ENCODE results near the gene GANAB.

Gene GANAB

GRCh38 chr11:62669420-62670161 is 23.2 kb upstream of the GANAB start:
- DNase-seq (ENCODE audit: insufficient read length, low spot score) (no peak), FAIRE-seq (no peak)
- no peak for TF ChIP-seq SPI1 (IDR thresholded peaks at IDR 0.05; ENCODE audit: low read depth, low read length)
- no peak for TF ChIP-seq PAX5 (IDR thresholded peaks at IDR 0.05; ENCODE audit: insufficient read depth, low read length, severe bottlenecking)
- TF ChIP-seq POLR2AphosphoS5 (IDR thresholded peaks at IDR 0.05; ENCODE audit: low read depth, low read length): no peak
- no peak for TF ChIP-seq POU2F2 (IDR thresholded peaks at IDR 0.05; ENCODE audit: low read depth, low read length)
- TF ChIP-seq TAF1 (IDR thresholded peaks at IDR 0.05; ENCODE audit: low read depth, low read length): no peak
- no peak for TF ChIP-seq POLR2A (IDR thresholded peaks at IDR 0.05; ENCODE audit: low read depth, low read length)

GRCh38 chr11:62667460-62667859 is 21.0 kb upstream of the GANAB start:
- TF ChIP-seq SPI1 (IDR thresholded peaks at IDR 0.05; ENCODE audit: low read depth, low read length) (no peak), POLR2A (IDR thresholded peaks at IDR 0.05; ENCODE audit: low read depth, low read length) (no peak), PAX5 (IDR thresholded peaks at IDR 0.05; ENCODE audit: insufficient read depth, low read length, severe bottlenecking) (no peak), POU2F2 (IDR thresholded peaks at IDR 0.05; ENCODE audit: low read depth, low read length) (no peak), POLR2AphosphoS5 (IDR thresholded peaks at IDR 0.05; ENCODE audit: low read depth, low read length) (no peak), TAF1 (IDR thresholded peaks at IDR 0.05; ENCODE audit: low read depth, low read length) (no peak)
- FAIRE-seq (no peak), DNase-seq (ENCODE audit: insufficient read length, low spot score) (no peak)

GRCh38 chr11:62666259-62666926 is 20.0 kb upstream of the GANAB start:
- FAIRE-seq: no peak

GRCh38 chr11:62665599-62666258 is 19.3 kb upstream of the GANAB start:
- FAIRE-seq: peak; percentile 47
- no peak for DNase-seq (ENCODE audit: insufficient read length, low spot score)

More at GRCh38 chr11:62666259-62666926, 20.0 kb upstream of the GANAB start:
- TF ChIP-seq POU2F2 (IDR thresholded peaks at IDR 0.05; ENCODE audit: low read depth, low read length) (no peak), POLR2A (IDR thresholded peaks at IDR 0.05; ENCODE audit: low read depth, low read length) (peak; percentile 20; the same call in 1 of the 2 replicates), POLR2AphosphoS5 (IDR thresholded peaks at IDR 0.05; ENCODE audit: low read depth, low read length) (peak; percentile 49; the same call in 1 of the 2 replicates), TAF1 (IDR thresholded peaks at IDR 0.05; ENCODE audit: low read depth, low read length) (no peak), SPI1 (IDR thresholded peaks at IDR 0.05; ENCODE audit: low read depth, low read length) (no peak), PAX5 (IDR thresholded peaks at IDR 0.05; ENCODE audit: insufficient read depth, low read length, severe bottlenecking) (no peak)
- no peak for DNase-seq (ENCODE audit: insufficient read length, low spot score)

GRCh38 chr11:62665075-62665598 is 18.7 kb upstream of the GANAB start, which contains the start of the genes C11orf98 and CSKMT:
C11orf98 (minus strand) TSS chr11:62665210; CDS start chr11:62665169, 41 bp downstream.
CSKMT (plus strand) TSS chr11:62665312; CDS start chr11:62665880, 568 bp downstream.
- peak; percentile 37 for TF ChIP-seq SPI1 (IDR thresholded peaks at IDR 0.05; ENCODE audit: low read depth, low read length)
- TF ChIP-seq PAX5 (IDR thresholded peaks at IDR 0.05; ENCODE audit: insufficient read depth, low read length, severe bottlenecking): peak; percentile 70
- TF ChIP-seq POU2F2 (IDR thresholded peaks at IDR 0.05; ENCODE audit: low read depth, low read length): peak; percentile 94
- TF ChIP-seq POLR2AphosphoS5 (IDR thresholded peaks at IDR 0.05; ENCODE audit: low read depth, low read length): peak; percentile 99
- peak; percentile 97 for TF ChIP-seq TAF1 (IDR thresholded peaks at IDR 0.05; ENCODE audit: low read depth, low read length)
- TF ChIP-seq POLR2A (IDR thresholded peaks at IDR 0.05; ENCODE audit: low read depth, low read length): peak; percentile 100
- FAIRE-seq: peak; percentile 81
- DNase-seq (ENCODE audit: insufficient read length, low spot score): peak; percentile 92

More at GRCh38 chr11:62665599-62666258, 19.3 kb upstream of the GANAB start:
- TF ChIP-seq POLR2A (IDR thresholded peaks at IDR 0.05; ENCODE audit: low read depth, low read length) (no peak), POLR2AphosphoS5 (IDR thresholded peaks at IDR 0.05; ENCODE audit: low read depth, low read length) (0 out of 2 replicates have a peak, but pooled peaks have one; percentile 3)

- FAIRE-seq (no peak), DNase-seq (ENCODE audit: insufficient read length, low spot score) (peak; percentile 59)
- TF ChIP-seq POU2F2 (IDR thresholded peaks at IDR 0.05; ENCODE audit: low read depth, low read length): no peak
- no peak for TF ChIP-seq PAX5 (IDR thresholded peaks at IDR 0.05; ENCODE audit: insufficient read depth, low read length, severe bottlenecking)
- TF ChIP-seq TAF1 (IDR thresholded peaks at IDR 0.05; ENCODE audit: low read depth, low read length): no peak
- TF ChIP-seq POLR2AphosphoS5 (IDR thresholded peaks at IDR 0.05; ENCODE audit: low read depth, low read length): no peak
- no peak for TF ChIP-seq SPI1 (IDR thresholded peaks at IDR 0.05; ENCODE audit: low read depth, low read length)
- TF ChIP-seq POLR2A (IDR thresholded peaks at IDR 0.05; ENCODE audit: low read depth, low read length): no peak
Observed at GRCh38 chr11:62664405-62665074, 18.1 kb upstream of the GANAB start.

GRCh38 chr11:62656796-62657429 is 10.5 kb upstream of the GANAB start:
- DNase-seq (ENCODE audit: insufficient read length, low spot score) (no peak), FAIRE-seq (no peak)
- no peak for TF ChIP-seq POLR2AphosphoS5 (IDR thresholded peaks at IDR 0.05; ENCODE audit: low read depth, low read length)
- TF ChIP-seq POU2F2 (IDR thresholded peaks at IDR 0.05; ENCODE audit: low read depth, low read length): no peak
- no peak for TF ChIP-seq POLR2A (IDR thresholded peaks at IDR 0.05; ENCODE audit: low read depth, low read length)
- no peak for TF ChIP-seq SPI1 (IDR thresholded peaks at IDR 0.05; ENCODE audit: low read depth, low read length)
- no peak for TF ChIP-seq TAF1 (IDR thresholded peaks at IDR 0.05; ENCODE audit: low read depth, low read length)
- TF ChIP-seq PAX5 (IDR thresholded peaks at IDR 0.05; ENCODE audit: insufficient read depth, low read length, severe bottlenecking): no peak

- no peak for DNase-seq (ENCODE audit: insufficient read length, low spot score)
- TF ChIP-seq POU2F2 (IDR thresholded peaks at IDR 0.05; ENCODE audit: low read depth, low read length): no peak
- no peak for TF ChIP-seq POLR2AphosphoS5 (IDR thresholded peaks at IDR 0.05; ENCODE audit: low read depth, low read length)
- no peak for TF ChIP-seq POLR2A (IDR thresholded peaks at IDR 0.05; ENCODE audit: low read depth, low read length)
- TF ChIP-seq PAX5 (IDR thresholded peaks at IDR 0.05; ENCODE audit: insufficient read depth, low read length, severe bottlenecking): no peak
- TF ChIP-seq SPI1 (IDR thresholded peaks at IDR 0.05; ENCODE audit: low read depth, low read length): no peak
- no peak for TF ChIP-seq TAF1 (IDR thresholded peaks at IDR 0.05; ENCODE audit: low read depth, low read length)
- FAIRE-seq: no peak
Observed at GRCh38 chr11:62654297-62654696, 7.9 kb upstream of the GANAB start.

All from GM12891 (cell line).